Endometrium (tissue), 2 donors: Measurements from ENCODE around the gene FAM181A.
A peak's percentile ranks its signal among the peaks of the same experiment; 100 is the strongest.

Experiments
- FAIRE-seq: peaks from 2 replicates; lab custom pipeline; 2012; peaks lifted over from hg19 to GRCh38; lab: Jason Lieb, UNC
- donor health status: control.
- donor health status: control.

Gene FAM181A

GRCh38 chr14:93926873-93927799 is at the start of gene FAM181A:
Gene FAM181A (plus strand): TSS chr14:93927344. CDS start chr14:93928286, 942 bp downstream.
- no peak for FAIRE-seq

GRCh38 chr14:93878212-93878611 is 48.9 kb upstream of the FAM181A start:
- FAIRE-seq = no peak

- no peak for FAIRE-seq
These were observed 48.3 kb upstream of the FAM181A start for GRCh38 chr14:93878871-93879270.

- no peak for FAIRE-seq
These were observed 47.7 kb upstream of the FAM181A start for GRCh38 chr14:93879362-93879983.

- FAIRE-seq = peak; percentile 78
These were observed 46.9 kb upstream of the FAM181A start for GRCh38 chr14:93880021-93880820.

- FAIRE-seq = no peak
These were observed 42.2 kb upstream of the FAM181A start for GRCh38 chr14:93884950-93885349.

GRCh38 chr14:93888995-93889394 is 38.1 kb upstream of the FAM181A start:
- no peak for FAIRE-seq

- no peak for FAIRE-seq
These were observed 37.2 kb upstream of the FAM181A start for GRCh38 chr14:93889739-93890483.

- FAIRE-seq = no peak
These were observed 35.2 kb upstream of the FAM181A start for GRCh38 chr14:93891756-93892504.

- no peak for FAIRE-seq
These were observed 34.7 kb upstream of the FAM181A start for GRCh38 chr14:93892505-93892839.

- no peak for FAIRE-seq
These were observed 34.1 kb upstream of the FAM181A start for GRCh38 chr14:93892923-93893558.

- no peak for FAIRE-seq
These were observed 33.4 kb upstream of the FAM181A start for GRCh38 chr14:93893661-93894261.

GRCh38 chr14:93895023-93895604 is 32.0 kb upstream of the FAM181A start:
- no peak for FAIRE-seq

- FAIRE-seq = no peak
These were observed 29.7 kb upstream of the FAM181A start for GRCh38 chr14:93897476-93897845.

- no peak for FAIRE-seq
These were observed 29.0 kb upstream of the FAM181A start for GRCh38 chr14:93898081-93898611.

GRCh38 chr14:93898731-93899130 is 28.4 kb upstream of the FAM181A start:
- no peak for FAIRE-seq

GRCh38 chr14:93901813-93902212 is 25.3 kb upstream of the FAM181A start:
- FAIRE-seq = no peak

GRCh38 chr14:93902619-93903307 is 24.4 kb upstream of the FAM181A start:
- FAIRE-seq = no peak
